GM12801 (cell line): ENCODE results near the gene RNF180.

Source experiments
- CTCF ChIP-seq: IDR thresholded peaks from one replicate; pipeline ENCODE4 v1.5.1; 2011; ENCODE audit warnings: control low read depth; ENCODE audit not compliant: insufficient read length; ENCODE audit errors: extremely low read depth

Gene RNF180

GRCh38 chr5:64165500-64166200 is at the start of gene RNF180:
RNF180 (plus strand) TSS chr5:64165843; CDS start chr5:64200808, 34,965 bp downstream.
- no peak for TF ChIP-seq CTCF

- no peak for TF ChIP-seq CTCF
These were observed 40.1 kb upstream of the RNF180 start for GRCh38 chr5:64125521-64125920.

GRCh38 chr5:64126202-64126741 is 39.4 kb upstream of the RNF180 start:
- TF ChIP-seq CTCF: no peak

GRCh38 chr5:64140018-64140417 is 25.6 kb upstream of the RNF180 start:
- TF ChIP-seq CTCF: no peak

GRCh38 chr5:64144425-64145215 is 21.0 kb upstream of the RNF180 start:
- TF ChIP-seq CTCF: no peak

GRCh38 chr5:64145216-64145895 is 20.3 kb upstream of the RNF180 start:
- no peak for TF ChIP-seq CTCF

- TF ChIP-seq CTCF: no peak
These were observed 18.3 kb upstream of the RNF180 start for GRCh38 chr5:64147379-64147778.
